ENCODE data around the gene PARD3.

Gene PARD3

DNA sequence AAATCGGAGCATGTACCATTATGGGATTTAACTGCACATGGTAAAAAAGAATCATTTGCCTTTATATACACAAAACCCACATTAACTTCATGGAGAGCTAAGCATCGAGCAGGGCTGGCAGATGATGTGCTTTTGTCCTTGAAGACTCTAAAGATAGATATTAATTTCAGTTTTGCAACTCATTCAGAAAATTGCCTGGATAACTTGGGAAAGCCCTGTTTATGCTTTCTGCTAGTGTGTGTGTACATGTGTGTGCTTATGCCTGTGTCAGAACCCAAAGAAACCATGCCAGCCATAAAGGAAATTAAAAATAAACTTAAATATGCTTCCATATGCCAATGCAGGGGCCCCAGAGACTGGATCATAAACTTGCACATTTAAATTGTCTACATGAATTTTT, 640.0 kb downstream of the PARD3 start:
- no peaks in the 10 kb centered on the region for H3K36me3 ChIP-seq (ENCODE audit: control insufficient read depth, low read length)
- H3K9me2 ChIP-seq (replicated peaks; ENCODE audit: control insufficient read depth, low read length): no peaks in the 10 kb centered on the region
- H3K9me3 ChIP-seq (ENCODE audit: control insufficient read depth, insufficient read depth, low read length): no peaks in the 10 kb centered on the region
- no peaks in the 10 kb centered on the region for H3F3A ChIP-seq (ENCODE audit: control insufficient read depth, insufficient read depth)
- H3K27me3 ChIP-seq (ENCODE audit: control insufficient read depth, low read length): no peaks in the 10 kb centered on the region
- H3K27ac ChIP-seq (ENCODE audit: low read depth, low read length): no peak overlapping the region
- H3K4me3 ChIP-seq (ENCODE audit: low read length): no peak overlapping the region
- no peak for TF ChIP-seq EZH2phosphoT487 (IDR thresholded peaks at IDR 0.05; ENCODE audit: borderline replicate concordance, low read length)
- TF ChIP-seq, protein P1, sequence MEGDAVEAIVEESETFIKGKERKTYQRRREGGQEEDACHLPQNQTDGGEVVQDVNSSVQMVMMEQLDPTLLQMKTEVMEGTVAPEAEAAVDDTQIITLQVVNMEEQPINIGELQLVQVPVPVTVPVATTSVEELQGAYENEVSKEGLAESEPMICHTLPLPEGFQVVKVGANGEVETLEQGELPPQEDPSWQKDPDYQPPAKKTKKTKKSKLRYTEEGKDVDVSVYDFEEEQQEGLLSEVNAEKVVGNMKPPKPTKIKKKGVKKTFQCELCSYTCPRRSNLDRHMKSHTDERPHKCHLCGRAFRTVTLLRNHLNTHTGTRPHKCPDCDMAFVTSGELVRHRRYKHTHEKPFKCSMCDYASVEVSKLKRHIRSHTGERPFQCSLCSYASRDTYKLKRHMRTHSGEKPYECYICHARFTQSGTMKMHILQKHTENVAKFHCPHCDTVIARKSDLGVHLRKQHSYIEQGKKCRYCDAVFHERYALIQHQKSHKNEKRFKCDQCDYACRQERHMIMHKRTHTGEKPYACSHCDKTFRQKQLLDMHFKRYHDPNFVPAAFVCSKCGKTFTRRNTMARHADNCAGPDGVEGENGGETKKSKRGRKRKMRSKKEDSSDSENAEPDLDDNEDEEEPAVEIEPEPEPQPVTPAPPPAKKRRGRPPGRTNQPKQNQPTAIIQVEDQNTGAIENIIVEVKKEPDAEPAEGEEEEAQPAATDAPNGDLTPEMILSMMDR (IDR thresholded peaks at IDR 0.05; ENCODE audit: low read depth, low read length, poor library complexity, severe bottlenecking): no peak
- no peak overlapping the region for H3K4me2 ChIP-seq (ENCODE audit: low read length)
- H3K4me1 ChIP-seq (ENCODE audit: control insufficient read depth, low read length): no peaks in the 10 kb centered on the region
- no peaks in the 10 kb centered on the region for H4K20me1 ChIP-seq (ENCODE audit: control insufficient read depth, insufficient read depth, low read depth, low read length)
- H3K79me2 ChIP-seq (ENCODE audit: control insufficient read depth, low read length): no peaks in the 10 kb centered on the region

DNA sequence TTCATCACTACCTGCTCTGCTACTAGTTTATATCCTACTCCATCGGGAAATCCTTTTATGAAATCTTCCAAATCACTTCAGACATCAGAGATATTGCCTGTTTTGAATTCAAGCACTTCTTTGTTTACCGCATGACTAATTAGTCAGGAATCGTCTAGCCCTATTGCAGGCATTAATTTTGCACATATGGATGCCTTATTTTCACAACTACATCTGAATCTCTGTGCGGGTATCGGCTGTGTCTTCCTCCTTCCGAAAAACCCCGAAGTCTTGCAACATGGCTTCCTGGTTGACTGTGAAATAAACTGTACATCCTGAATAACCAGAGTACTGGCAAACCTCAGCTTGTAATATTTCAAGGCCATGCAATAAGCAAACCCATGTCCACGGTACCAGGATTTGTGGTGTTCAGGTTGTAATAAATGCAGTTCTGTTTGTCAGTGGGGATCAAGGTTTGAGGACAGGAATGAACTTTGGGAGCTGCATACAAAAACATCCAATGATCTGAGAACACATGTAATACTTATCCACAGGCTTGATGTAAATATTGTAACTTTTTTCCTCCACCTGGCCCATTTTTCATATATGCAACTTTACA, 642.1 kb downstream of the PARD3 start:
- H4K20me1 ChIP-seq (ENCODE audit: control insufficient read depth, insufficient read depth, low read depth, low read length): no peaks in the 10 kb centered on the region
- no peaks in the 10 kb centered on the region for H3K27me3 ChIP-seq (ENCODE audit: control insufficient read depth, low read length)
- no peaks in the 10 kb centered on the region for H3K9me2 ChIP-seq (replicated peaks; ENCODE audit: control insufficient read depth, low read length)
- no peaks in the 10 kb centered on the region for H3F3A ChIP-seq (ENCODE audit: control insufficient read depth, insufficient read depth)
- TF ChIP-seq EZH2phosphoT487 (IDR thresholded peaks at IDR 0.05; ENCODE audit: borderline replicate concordance, low read length): no peak
- TF ChIP-seq, protein P1 (IDR thresholded peaks at IDR 0.05; ENCODE audit: low read depth, low read length, poor library complexity, severe bottlenecking): no peak
- H3K36me3 ChIP-seq (ENCODE audit: control insufficient read depth, low read length): no peaks in the 10 kb centered on the region
- H3K9me3 ChIP-seq (ENCODE audit: control insufficient read depth, insufficient read depth, low read length): no peaks in the 10 kb centered on the region
- H3K4me1 ChIP-seq (ENCODE audit: control insufficient read depth, low read length): no peaks in the 10 kb centered on the region
- no peaks in the 10 kb centered on the region for H3K79me2 ChIP-seq (ENCODE audit: control insufficient read depth, low read length)
- H3K4me2 ChIP-seq (ENCODE audit: low read length): no peak overlapping the region
- no peak overlapping the region for H3K27ac ChIP-seq (ENCODE audit: low read depth, low read length)
- H3K4me3 ChIP-seq (ENCODE audit: low read length): no peak overlapping the region

DNA sequence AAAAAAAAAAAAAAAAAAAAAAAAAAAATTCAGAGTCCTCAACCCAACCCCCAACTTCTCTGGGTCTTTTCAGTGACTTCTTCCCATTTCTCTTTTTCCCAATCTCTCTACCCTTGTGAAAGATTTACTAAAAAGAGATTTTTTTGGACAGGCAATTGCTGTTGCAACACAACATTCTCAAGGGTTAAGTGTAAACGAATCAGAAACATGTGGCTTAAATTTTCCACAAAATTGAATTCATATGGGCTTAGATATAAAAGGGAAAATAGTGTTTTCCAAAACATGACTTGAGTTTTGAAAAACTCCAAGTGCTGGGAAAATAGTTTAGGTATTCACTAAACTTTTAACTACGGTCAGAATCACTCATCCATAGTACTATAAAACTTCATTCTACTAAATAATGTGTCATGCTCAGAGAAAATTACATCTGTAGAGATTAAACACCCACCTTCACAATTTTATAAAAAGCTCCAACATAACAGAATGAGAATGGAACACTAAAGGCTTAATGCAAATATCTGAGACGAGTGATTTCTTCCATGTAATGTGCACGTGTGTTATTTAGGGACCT, 643.1 kb downstream of the PARD3 start:
- no peaks in the 10 kb centered on the region for H3K9me3 ChIP-seq (ENCODE audit: control insufficient read depth, insufficient read depth, low read length)
- TF ChIP-seq EZH2phosphoT487 (IDR thresholded peaks at IDR 0.05; ENCODE audit: borderline replicate concordance, low read length): no peak
- TF ChIP-seq, protein P1 (IDR thresholded peaks at IDR 0.05; ENCODE audit: low read depth, low read length, poor library complexity, severe bottlenecking): no peak
- no peaks in the 10 kb centered on the region for H3K79me2 ChIP-seq (ENCODE audit: control insufficient read depth, low read length)
- no peak overlapping the region for H3K4me2 ChIP-seq (ENCODE audit: low read length)
- H3K4me3 ChIP-seq (ENCODE audit: low read length): no peak overlapping the region
- no peaks in the 10 kb centered on the region for H3K36me3 ChIP-seq (ENCODE audit: control insufficient read depth, low read length)
- H3F3A ChIP-seq (ENCODE audit: control insufficient read depth, insufficient read depth): no peaks in the 10 kb centered on the region
- H3K27ac ChIP-seq (ENCODE audit: low read depth, low read length): no peak overlapping the region
- no peaks in the 10 kb centered on the region for H3K9me2 ChIP-seq (replicated peaks; ENCODE audit: control insufficient read depth, low read length)
- no peaks in the 10 kb centered on the region for H3K27me3 ChIP-seq (ENCODE audit: control insufficient read depth, low read length)
- no peaks in the 10 kb centered on the region for H3K4me1 ChIP-seq (ENCODE audit: control insufficient read depth, low read length)
- H4K20me1 ChIP-seq (ENCODE audit: control insufficient read depth, insufficient read depth, low read depth, low read length): no peaks in the 10 kb centered on the region
